ENCODE results near the gene NBAS. TPM values are rescaled to one million over a fixed set of nuclear protein-coding genes. Genes with fewer than 3 reads are reported as not detected.

The NBAS gene
- total RNA-seq, 2 experiments from 2014 or later = 24.4 to 28.8 TPM

DNA sequence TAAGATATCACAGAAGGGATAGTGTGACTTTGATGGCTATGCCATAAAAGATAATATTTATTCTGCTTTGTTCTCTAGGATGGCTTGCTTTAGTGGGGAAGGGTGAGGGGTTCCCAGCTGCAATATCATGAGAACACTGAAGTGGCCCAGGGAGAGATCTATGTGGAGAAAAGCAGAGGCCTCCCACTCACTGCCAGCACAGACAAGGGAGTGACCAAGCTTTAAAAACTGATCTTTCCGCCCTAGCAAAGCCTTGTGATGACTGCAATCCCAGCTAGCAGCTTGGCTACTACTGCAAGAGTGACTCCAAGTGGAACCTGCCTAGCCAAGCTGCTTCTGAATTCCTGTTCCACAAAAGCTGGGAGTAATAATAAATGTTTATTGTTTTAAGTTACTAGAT, 22.7 kb upstream of the NBAS start:
- Histone ChIP-seq H3K27ac (ENCODE audit: low read depth, low read length, poor library complexity, severe bottlenecking) (no peak overlapping the region), H2AFZ (ENCODE audit: low read length) (no peak overlapping the region), H3K4me2 (ENCODE audit: low read length) (no peak overlapping the region), H3K4me3 (ENCODE audit: low read depth, low read length, poor library complexity, severe bottlenecking) (no peak overlapping the region), H3K9me3 (ENCODE audit: low read length) (no peaks in the 10 kb centered on the region), H3K4me1 (ENCODE audit: insufficient read depth, low read length, poor library complexity, severe bottlenecking) (peaks cover 14% of the 10 kb centered on the region), H3K9me2 (ENCODE audit: insufficient read depth, low read length) (no peaks in the 10 kb centered on the region), H3K79me2 (ENCODE audit: insufficient read depth, low read depth, low read length) (no peaks in the 10 kb centered on the region), H3K36me3 (ENCODE audit: insufficient read depth, low read length) (no peaks in the 10 kb centered on the region), H4K20me1 (ENCODE audit: insufficient read depth, low read length) (no peaks in the 10 kb centered on the region)
- CTCF ChIA-PET (ENCODE audit: unreplicated experiment) = no interaction called here
- BruUV-seq (replicated peaks) = no TSS peak
- intact Hi-C loops (cut with micrococcal nuclease; ENCODE audit: unreplicated experiment) = no loop called here
- no peak for DNase-seq (ENCODE audit: low spot score)
- no peak for TF ChIP-seq EZH2phosphoT487 (IDR thresholded peaks at IDR 0.05; ENCODE audit: borderline replicate concordance, low read depth, low read length)
- TF ChIP-seq, protein P1, sequence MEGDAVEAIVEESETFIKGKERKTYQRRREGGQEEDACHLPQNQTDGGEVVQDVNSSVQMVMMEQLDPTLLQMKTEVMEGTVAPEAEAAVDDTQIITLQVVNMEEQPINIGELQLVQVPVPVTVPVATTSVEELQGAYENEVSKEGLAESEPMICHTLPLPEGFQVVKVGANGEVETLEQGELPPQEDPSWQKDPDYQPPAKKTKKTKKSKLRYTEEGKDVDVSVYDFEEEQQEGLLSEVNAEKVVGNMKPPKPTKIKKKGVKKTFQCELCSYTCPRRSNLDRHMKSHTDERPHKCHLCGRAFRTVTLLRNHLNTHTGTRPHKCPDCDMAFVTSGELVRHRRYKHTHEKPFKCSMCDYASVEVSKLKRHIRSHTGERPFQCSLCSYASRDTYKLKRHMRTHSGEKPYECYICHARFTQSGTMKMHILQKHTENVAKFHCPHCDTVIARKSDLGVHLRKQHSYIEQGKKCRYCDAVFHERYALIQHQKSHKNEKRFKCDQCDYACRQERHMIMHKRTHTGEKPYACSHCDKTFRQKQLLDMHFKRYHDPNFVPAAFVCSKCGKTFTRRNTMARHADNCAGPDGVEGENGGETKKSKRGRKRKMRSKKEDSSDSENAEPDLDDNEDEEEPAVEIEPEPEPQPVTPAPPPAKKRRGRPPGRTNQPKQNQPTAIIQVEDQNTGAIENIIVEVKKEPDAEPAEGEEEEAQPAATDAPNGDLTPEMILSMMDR (conservative IDR thresholded peaks at IDR 0.05; ENCODE audit: low read length) = no peak
- POLR2A ChIA-PET = interaction anchor here (0.7 to 1.2 kb wide), 2 partner anchors 13 to 1192 kb away, joined by 3 to 4 read pairs; no protein-coding TSS in a partner anchor

DNA sequence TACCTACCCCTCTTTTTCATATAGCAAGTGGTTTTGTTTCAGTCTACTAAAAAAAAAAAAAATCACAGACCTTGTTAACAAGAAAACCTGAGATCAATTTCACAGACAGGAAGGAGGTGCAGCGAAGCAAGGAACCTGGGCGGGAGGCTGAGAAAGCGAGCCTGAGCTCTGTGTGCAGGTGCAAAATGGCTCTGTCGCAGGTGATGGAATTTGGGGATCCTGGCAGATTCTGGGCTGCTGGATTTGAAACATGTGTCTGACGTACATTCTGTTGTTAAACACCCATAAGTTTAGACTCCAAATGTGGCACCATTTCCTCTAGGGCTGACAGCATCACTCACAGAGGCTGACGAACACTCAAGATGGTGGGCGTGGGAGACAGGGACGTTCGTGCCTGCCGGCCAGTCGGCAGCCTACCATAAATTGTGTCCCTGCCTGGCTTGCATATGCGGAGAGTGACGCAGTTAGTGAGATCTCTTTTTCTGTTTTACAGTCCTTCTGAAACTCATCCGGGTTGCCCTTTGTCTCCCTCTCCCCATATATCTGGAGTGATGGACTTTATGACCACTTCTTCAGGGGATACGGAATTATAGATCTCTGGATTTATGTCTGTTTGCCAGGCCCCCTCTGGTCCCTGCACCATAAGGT, 21.7 kb upstream of the NBAS start:
- CTCF ChIA-PET (ENCODE audit: unreplicated experiment) = no interaction called here
- intact Hi-C loops (cut with micrococcal nuclease; ENCODE audit: unreplicated experiment) = no loop called here
- no peaks in the 10 kb centered on the region for H4K20me1 ChIP-seq (ENCODE audit: insufficient read depth, low read length)
- peak overlapping the region; percentile 43 for H3K27ac ChIP-seq (ENCODE audit: low read depth, low read length, poor library complexity, severe bottlenecking)
- BruUV-seq (replicated peaks) = no TSS peak
- H3K4me3 ChIP-seq (ENCODE audit: low read depth, low read length, poor library complexity, severe bottlenecking) = no peak overlapping the region
- DNase-seq (ENCODE audit: low spot score) = peak; percentile 75
- H3K4me1 ChIP-seq (ENCODE audit: insufficient read depth, low read length, poor library complexity, severe bottlenecking) = peaks cover 14% of the 10 kb centered on the region
- peak overlapping the region; percentile 53 for H2AFZ ChIP-seq (ENCODE audit: low read length)
- no peaks in the 10 kb centered on the region for H3K9me3 ChIP-seq (ENCODE audit: low read length)
- POLR2A ChIA-PET = interaction anchor here (0.7 to 1.2 kb wide), 3 partner anchors 8 to 534 kb away, joined by 3 to 4 read pairs (median 4); partner anchors contain the start of gene DDX1
- no peaks in the 10 kb centered on the region for H3K79me2 ChIP-seq (ENCODE audit: insufficient read depth, low read depth, low read length)
- H3K9me2 ChIP-seq (ENCODE audit: insufficient read depth, low read length) = no peaks in the 10 kb centered on the region
- peak overlapping the region; percentile 56 for H3K4me2 ChIP-seq (ENCODE audit: low read length)
- TF ChIP-seq, protein P1 (conservative IDR thresholded peaks at IDR 0.05; ENCODE audit: low read length) = no peak
- no peak for TF ChIP-seq EZH2phosphoT487 (IDR thresholded peaks at IDR 0.05; ENCODE audit: borderline replicate concordance, low read depth, low read length)
- no peaks in the 10 kb centered on the region for H3K36me3 ChIP-seq (ENCODE audit: insufficient read depth, low read length)

DNA sequence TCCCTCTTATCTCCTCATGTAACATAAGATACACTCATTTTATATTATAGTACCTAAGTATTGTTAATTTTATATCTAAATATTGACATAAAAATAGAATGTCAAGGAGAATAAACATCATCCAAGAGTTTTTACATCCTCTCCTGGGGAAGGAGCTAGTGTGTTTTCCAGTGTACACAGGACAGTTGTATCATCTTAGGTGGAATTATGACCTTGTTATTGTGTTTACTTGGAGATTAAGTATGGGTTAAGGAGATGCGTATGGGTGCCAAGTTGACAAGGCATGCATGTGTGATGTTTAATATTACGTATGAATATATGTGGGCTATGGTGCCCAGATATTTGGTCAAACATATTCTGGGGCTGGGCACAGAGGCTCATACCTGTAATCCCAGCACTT, 19.3 kb upstream of the NBAS start:
- CTCF ChIA-PET (ENCODE audit: unreplicated experiment) = no interaction called here
- no peak overlapping the region for H2AFZ ChIP-seq (ENCODE audit: low read length)
- intact Hi-C loops (cut with micrococcal nuclease; ENCODE audit: unreplicated experiment) = no loop called here

More for the DNA sequence above, 19.3 kb upstream of the NBAS start:
- H3K9me2 ChIP-seq (ENCODE audit: insufficient read depth, low read length) = no peaks in the 10 kb centered on the region
- H3K79me2 ChIP-seq (ENCODE audit: insufficient read depth, low read depth, low read length) = no peaks in the 10 kb centered on the region
- peaks cover 14% of the 10 kb centered on the region for H3K4me1 ChIP-seq (ENCODE audit: insufficient read depth, low read length, poor library complexity, severe bottlenecking)
- DNase-seq (ENCODE audit: low spot score) = no peak
- H4K20me1 ChIP-seq (ENCODE audit: insufficient read depth, low read length) = no peaks in the 10 kb centered on the region
- no peak overlapping the region for H3K4me2 ChIP-seq (ENCODE audit: low read length)
- no peaks in the 10 kb centered on the region for H3K9me3 ChIP-seq (ENCODE audit: low read length)
- no peaks in the 10 kb centered on the region for H3K36me3 ChIP-seq (ENCODE audit: insufficient read depth, low read length)
- H3K27ac ChIP-seq (ENCODE audit: low read depth, low read length, poor library complexity, severe bottlenecking) = no peak overlapping the region
- TF ChIP-seq, protein P1 (conservative IDR thresholded peaks at IDR 0.05; ENCODE audit: low read length) = no peak
- TF ChIP-seq EZH2phosphoT487 (IDR thresholded peaks at IDR 0.05; ENCODE audit: borderline replicate concordance, low read depth, low read length) = no peak
- no peak overlapping the region for H3K4me3 ChIP-seq (ENCODE audit: low read depth, low read length, poor library complexity, severe bottlenecking)
- BruUV-seq (replicated peaks) = no TSS peak
- POLR2A ChIA-PET = interaction anchor here (0.6 kb wide), 1 partner anchor 10 kb away, joined by 3 read pairs; no protein-coding TSS in a partner anchor

Measured in OCI-LY7 (cell line).